ENCODE results near the gene C21orf91.

- TF ChIP-seq JUND (IDR thresholded peaks at IDR 0.05), result no peak
- TF ChIP-seq CTCF (IDR thresholded peaks at IDR 0.05; ENCODE audit: low read depth, low read length, missing input control), result no peak
- no peak for TF ChIP-seq ATF3 (IDR thresholded peaks at IDR 0.05)
- no peak for TF ChIP-seq REST (IDR thresholded peaks at IDR 0.05)
- peak; percentile 18 for TF ChIP-seq YY1 (IDR thresholded peaks at IDR 0.05)
These were observed 32.3 kb downstream of the C21orf91 start for GRCh38 chr21:17786851-17787181.

All from liver (tissue), 3 donors.